GM23338 (cell line): ENCODE results near the gene TACC3.

Experiments used
- JUNB ChIP-seq: IDR thresholded peaks from one replicate; pipeline ENCODE4 v1.6.1; 2016; ENCODE audit warnings: antibody characterized with exemption; ENCODE audit not compliant: unreplicated experiment
- STAT1 ChIP-seq: IDR thresholded peaks from one replicate; pipeline ENCODE4 v1.6.1; 2016; ENCODE audit warnings: antibody characterized with exemption; ENCODE audit not compliant: unreplicated experiment
- TF ChIP-seq, protein P1 (sequence below), 2 experiments: fragments of 200-600 bp in 1 of 2; sonication (generic) in 1 of 2; conservative IDR thresholded peaks; 2 replicates each; pipeline versions ENCODE4 v1.5.1 to v1.6.1; 2016 to 2017; ENCODE audit warnings: antibody characterized with exemption in 2 of 2, low read depth in 2 of 2, mild to moderate bottlenecking in 2 of 2, moderate library complexity in 1 of 2

- TF ChIP-seq, protein P1, sequence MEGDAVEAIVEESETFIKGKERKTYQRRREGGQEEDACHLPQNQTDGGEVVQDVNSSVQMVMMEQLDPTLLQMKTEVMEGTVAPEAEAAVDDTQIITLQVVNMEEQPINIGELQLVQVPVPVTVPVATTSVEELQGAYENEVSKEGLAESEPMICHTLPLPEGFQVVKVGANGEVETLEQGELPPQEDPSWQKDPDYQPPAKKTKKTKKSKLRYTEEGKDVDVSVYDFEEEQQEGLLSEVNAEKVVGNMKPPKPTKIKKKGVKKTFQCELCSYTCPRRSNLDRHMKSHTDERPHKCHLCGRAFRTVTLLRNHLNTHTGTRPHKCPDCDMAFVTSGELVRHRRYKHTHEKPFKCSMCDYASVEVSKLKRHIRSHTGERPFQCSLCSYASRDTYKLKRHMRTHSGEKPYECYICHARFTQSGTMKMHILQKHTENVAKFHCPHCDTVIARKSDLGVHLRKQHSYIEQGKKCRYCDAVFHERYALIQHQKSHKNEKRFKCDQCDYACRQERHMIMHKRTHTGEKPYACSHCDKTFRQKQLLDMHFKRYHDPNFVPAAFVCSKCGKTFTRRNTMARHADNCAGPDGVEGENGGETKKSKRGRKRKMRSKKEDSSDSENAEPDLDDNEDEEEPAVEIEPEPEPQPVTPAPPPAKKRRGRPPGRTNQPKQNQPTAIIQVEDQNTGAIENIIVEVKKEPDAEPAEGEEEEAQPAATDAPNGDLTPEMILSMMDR (conservative IDR thresholded peaks at IDR 0.05; ENCODE audit: low read depth in 2 of 2), result no peak
- TF ChIP-seq STAT1 (no peak), JUNB (no peak)
Observed at GRCh38 chr4:1683736-1684505, 37.4 kb upstream of the TACC3 start, which contains the start of gene FAM53A.
